OCI-LY7 (cell line): Measurements from ENCODE around the gene SEMA3F. TPM values are rescaled to one million over a fixed set of nuclear protein-coding genes. Genes with fewer than 3 reads are reported as not detected.

Source experiments
- BruUV-seq: library from RNA; stranded (reverse); fragments of 400-500 nt; replicated peaks from 2 replicates; lab custom pipeline; 2021; lab: Mats Ljungman, UMichigan
- CTCF ChIA-PET: fragments of 300-600 bp; sonication (Branson Sonifier 250); formaldehyde crosslinking; loops from one replicate; lab custom pipeline; 2022; ENCODE audit warnings: antibody characterized with exemption; ENCODE audit not compliant: unreplicated experiment; lab: Charles Lee
- POLR2A ChIA-PET: fragments of 300-600 bp; sonication (Branson Sonifier 250); formaldehyde crosslinking; loops from one replicate; lab custom pipeline; 2022; ENCODE audit warnings: antibody characterized with exemption; lab: Charles Lee
- DNase-seq: peaks from one replicate; pipeline ENCODE4 v3.0.0-alpha.2; 2015; ENCODE audit warnings: low spot score
- H2AFZ ChIP-seq: fragments of 200-600 bp; sonication (generic), shearing (Covaris generic); 2 replicates; pipeline ENCODE4 v1.6.1; 2014; ENCODE audit warnings: mild to moderate bottlenecking, antibody characterized with exemption, low read length, moderate library complexity
- H3K27ac ChIP-seq: fragments of 200-600 bp; sonication (generic); 2 replicates; pipeline ENCODE4 v1.5.1; 2014; ENCODE audit warnings: mixed run types, low read depth, mild to moderate bottlenecking, moderate library complexity, low read length, inconsistent platforms; ENCODE audit not compliant: poor library complexity, severe bottlenecking
- H3K36me3 ChIP-seq: fragments of 200-600 bp; sonication (generic); 2 replicates; pipeline ENCODE4 v1.6.1; 2014; ENCODE audit warnings: mild to moderate bottlenecking, antibody characterized with exemption, low read length, moderate library complexity, mixed read lengths; ENCODE audit not compliant: insufficient read depth
- H3K4me1 ChIP-seq: fragments of 200-600 bp; sonication (generic); 2 replicates; pipeline ENCODE4 v1.5.1; 2014; ENCODE audit warnings: mild to moderate bottlenecking, low read length; ENCODE audit not compliant: insufficient read depth, poor library complexity, severe bottlenecking
- H3K4me2 ChIP-seq: fragments of 200-600 bp; sonication (generic); 2 replicates; pipeline ENCODE4 v1.6.1; 2014; ENCODE audit warnings: mild to moderate bottlenecking, low read length
- H3K4me3 ChIP-seq: fragments of 200-600 bp; sonication (generic); 2 replicates; pipeline ENCODE4 v1.5.1; 2014; ENCODE audit warnings: mild to moderate bottlenecking, low read depth, low read length; ENCODE audit not compliant: poor library complexity, severe bottlenecking
- H3K79me2 ChIP-seq: fragments of 200-600 bp; sonication (generic); 2 replicates; pipeline ENCODE4 v1.6.1; 2016; ENCODE audit warnings: low read depth, mild to moderate bottlenecking, low read length, moderate library complexity, mixed read lengths; ENCODE audit not compliant: insufficient read depth
- H3K9me2 ChIP-seq: fragments of 200-600 bp; sonication (generic); 2 replicates; pipeline ENCODE4 v1.6.1; 2016; ENCODE audit warnings: mild to moderate bottlenecking, low read length, mixed read lengths; ENCODE audit not compliant: insufficient read depth
- H3K9me3 ChIP-seq: fragments of 200-600 bp; sonication (generic); 2 replicates; pipeline ENCODE4 v1.6.1; 2014; ENCODE audit warnings: mild to moderate bottlenecking, mixed run types, low read length, mixed read lengths
- H4K20me1 ChIP-seq: fragments of 200-600 bp; sonication (generic); 2 replicates; pipeline ENCODE4 v1.6.1; 2014; ENCODE audit warnings: mild to moderate bottlenecking, antibody characterized with exemption, low read length, moderate library complexity, mixed read lengths; ENCODE audit not compliant: insufficient read depth
- CTCF ChIP-seq: fragments of 200-600 bp; sonication (generic); conservative IDR thresholded peaks from 2 replicates; pipeline ENCODE4 v1.5.1; 2014; ENCODE audit warnings: mild to moderate bottlenecking, antibody characterized with exemption, low read length, moderate library complexity, mixed read lengths
- EZH2phosphoT487 ChIP-seq: fragments of 200-600 bp; sonication (generic); IDR thresholded peaks from 2 replicates; pipeline ENCODE4 v1.6.1; 2018; ENCODE audit warnings: low read depth, borderline replicate concordance, mild to moderate bottlenecking, mixed run types, antibody characterized with exemption, low read length, moderate library complexity, mixed read lengths
- intact Hi-C: fragments of 100-400 bp; cut with micrococcal nuclease; formaldehyde crosslinking; loops from one replicate; pipeline ENCODE4 v1.10.0; 2022; ENCODE audit not compliant: unreplicated experiment
- total RNA-seq, 2 experiments: library from RNA; depleted of rRNA in 1 of 2; stranded (reverse); fragments of >200 nt in 1 of 2; shearing (Covaris generic) in 1 of 2; gene quantifications; 2 replicates each; pipeline ENCODE4 v1.2.3, GENCODE V29; 2014 to 2022

Gene SEMA3F
- total RNA-seq, 2 experiments from 2014 or later, result 0.84 TPM; not detected in 1

- H3K27ac ChIP-seq, result no peak overlapping the region
- DNase-seq, result no peak
- no peak for TF ChIP-seq EZH2phosphoT487
- H4K20me1 ChIP-seq, result no peaks in the 10 kb centered on the region
- CTCF ChIA-PET, result no interaction called here
- BruUV-seq, result no TSS peak
- H2AFZ ChIP-seq, result no peak overlapping the region
- peaks cover 33% of the 10 kb centered on the region for H3K36me3 ChIP-seq
- no peak overlapping the region for H3K4me3 ChIP-seq
- no peaks in the 10 kb centered on the region for H3K79me2 ChIP-seq
- no peaks in the 10 kb centered on the region for H3K9me2 ChIP-seq
- intact Hi-C loops, result no loop called here
- POLR2A ChIA-PET, result no interaction called here
- no peaks in the 10 kb centered on the region for H3K9me3 ChIP-seq
- H3K4me2 ChIP-seq, result no peak overlapping the region
- H3K4me1 ChIP-seq, result no peaks in the 10 kb centered on the region
These were observed 30.9 kb upstream of the SEMA3F start for GRCh38 chr3:50124052-50124799.

GRCh38 chr3:50124800-50125178, 30.3 kb upstream of the SEMA3F start:
- H3K9me2 ChIP-seq, result no peaks in the 10 kb centered on the region
- ChIA-PET CTCF (no interaction called here), POLR2A (no interaction called here)
- TF ChIP-seq EZH2phosphoT487 (no peak), CTCF (no peak)
- no peaks in the 10 kb centered on the region for H3K9me3 ChIP-seq
- intact Hi-C loops, result no loop called here
- H3K36me3 ChIP-seq, result peaks cover 27% of the 10 kb centered on the region
- no peak overlapping the region for H3K4me3 ChIP-seq
- no peak for DNase-seq
- no TSS peak for BruUV-seq
- H3K79me2 ChIP-seq, result no peaks in the 10 kb centered on the region
- H3K27ac ChIP-seq, result no peak overlapping the region
- no peak overlapping the region for H2AFZ ChIP-seq
- H4K20me1 ChIP-seq, result no peaks in the 10 kb centered on the region
- H3K4me2 ChIP-seq, result no peak overlapping the region
- no peaks in the 10 kb centered on the region for H3K4me1 ChIP-seq

- BruUV-seq, result no TSS peak
- Histone ChIP-seq H3K36me3 (peaks cover 18% of the 10 kb centered on the region), H4K20me1 (no peaks in the 10 kb centered on the region), H3K27ac (no peak overlapping the region), H3K4me2 (no peak overlapping the region), H3K4me3 (no peak overlapping the region), H2AFZ (no peak overlapping the region), H3K4me1 (no peaks in the 10 kb centered on the region), H3K9me2 (no peaks in the 10 kb centered on the region), H3K79me2 (no peaks in the 10 kb centered on the region), H3K9me3 (no peaks in the 10 kb centered on the region)
- CTCF ChIA-PET, result interaction anchor here (0.5 kb wide), 1 partner anchor 318 kb away, joined by 3 read pairs; no protein-coding TSS in a partner anchor
- intact Hi-C loops, result no loop called here
- no peak for TF ChIP-seq CTCF
- no peak for TF ChIP-seq EZH2phosphoT487
- POLR2A ChIA-PET, result no interaction called here
- DNase-seq, result no peak
These were observed 29.4 kb upstream of the SEMA3F start for GRCh38 chr3:50125541-50126286.
